ENCODE data around the gene STRIP2.

STRIP2 gene

GRCh38 chr7:129489491-129489890, 55.3 kb downstream of the STRIP2 start:
- H3K4me3 ChIP-seq (ENCODE audit: low read length): no peak overlapping the region
- no peak overlapping the region for H3K9ac ChIP-seq (ENCODE audit: low read length)
- H3K36me3 ChIP-seq (ENCODE audit: control insufficient read depth, insufficient read depth, low read length): no peaks in the 10 kb centered on the region
- H3K4me1 ChIP-seq (ENCODE audit: control insufficient read depth, insufficient read depth, low read length): no peaks in the 10 kb centered on the region
- H3K27ac ChIP-seq (ENCODE audit: low read depth, low read length): no peak overlapping the region
- H3K27me3 ChIP-seq (ENCODE audit: control insufficient read depth, insufficient read depth, low read length): no peaks in the 10 kb centered on the region

GRCh38 chr7:129492391-129492790, 58.2 kb downstream of the STRIP2 start:
- no peaks in the 10 kb centered on the region for H3K27me3 ChIP-seq (ENCODE audit: control insufficient read depth, insufficient read depth, low read length)
- no peak overlapping the region for H3K9ac ChIP-seq (ENCODE audit: low read length)
- no peaks in the 10 kb centered on the region for H3K36me3 ChIP-seq (ENCODE audit: control insufficient read depth, insufficient read depth, low read length)

GRCh38 chr7:129493555-129493954, 59.3 kb downstream of the STRIP2 start:
- H3K27ac ChIP-seq (ENCODE audit: low read depth, low read length): no peak overlapping the region
- H3K36me3 ChIP-seq (ENCODE audit: control insufficient read depth, insufficient read depth, low read length): no peaks in the 10 kb centered on the region
- H3K4me3 ChIP-seq (ENCODE audit: low read length): no peak overlapping the region
- H3K4me1 ChIP-seq (ENCODE audit: control insufficient read depth, insufficient read depth, low read length): no peaks in the 10 kb centered on the region
- no peaks in the 10 kb centered on the region for H3K27me3 ChIP-seq (ENCODE audit: control insufficient read depth, insufficient read depth, low read length)
- no peak overlapping the region for H3K9ac ChIP-seq (ENCODE audit: low read length)

More at GRCh38 chr7:129492391-129492790, 58.2 kb downstream of the STRIP2 start:
- Histone ChIP-seq H3K27ac (ENCODE audit: low read depth, low read length) (no peak overlapping the region), H3K4me3 (ENCODE audit: low read length) (no peak overlapping the region), H3K4me1 (ENCODE audit: control insufficient read depth, insufficient read depth, low read length) (no peaks in the 10 kb centered on the region)

GRCh38 chr7:129494041-129494440, 59.8 kb downstream of the STRIP2 start:
- no peaks in the 10 kb centered on the region for H3K36me3 ChIP-seq (ENCODE audit: control insufficient read depth, insufficient read depth, low read length)
- no peaks in the 10 kb centered on the region for H3K4me1 ChIP-seq (ENCODE audit: control insufficient read depth, insufficient read depth, low read length)
- H3K27me3 ChIP-seq (ENCODE audit: control insufficient read depth, insufficient read depth, low read length): no peaks in the 10 kb centered on the region
- no peak overlapping the region for H3K27ac ChIP-seq (ENCODE audit: low read depth, low read length)
- no peak overlapping the region for H3K4me3 ChIP-seq (ENCODE audit: low read length)
- H3K9ac ChIP-seq (ENCODE audit: low read length): no peak overlapping the region

GRCh38 chr7:129495987-129496386, 61.8 kb downstream of the STRIP2 start:
- H3K27me3 ChIP-seq (ENCODE audit: control insufficient read depth, insufficient read depth, low read length): no peaks in the 10 kb centered on the region
- no peaks in the 10 kb centered on the region for H3K36me3 ChIP-seq (ENCODE audit: control insufficient read depth, insufficient read depth, low read length)
- no peak overlapping the region for H3K27ac ChIP-seq (ENCODE audit: low read depth, low read length)
- H3K9ac ChIP-seq (ENCODE audit: low read length): no peak overlapping the region
- H3K4me3 ChIP-seq (ENCODE audit: low read length): no peak overlapping the region
- no peaks in the 10 kb centered on the region for H3K4me1 ChIP-seq (ENCODE audit: control insufficient read depth, insufficient read depth, low read length)

- Histone ChIP-seq H3K4me1 (ENCODE audit: control insufficient read depth, insufficient read depth, low read length) (no peaks in the 10 kb centered on the region), H3K36me3 (ENCODE audit: control insufficient read depth, insufficient read depth, low read length) (no peaks in the 10 kb centered on the region), H3K4me3 (ENCODE audit: low read length) (no peak overlapping the region), H3K9ac (ENCODE audit: low read length) (no peak overlapping the region), H3K27me3 (ENCODE audit: control insufficient read depth, insufficient read depth, low read length) (no peaks in the 10 kb centered on the region), H3K27ac (ENCODE audit: low read depth, low read length) (no peak overlapping the region)
These were observed 62.4 kb downstream of the STRIP2 start for GRCh38 chr7:129496653-129497052.

GRCh38 chr7:129497156-129497555, 62.9 kb downstream of the STRIP2 start:
- H3K4me1 ChIP-seq (ENCODE audit: control insufficient read depth, insufficient read depth, low read length): no peaks in the 10 kb centered on the region
- no peak overlapping the region for H3K27ac ChIP-seq (ENCODE audit: low read depth, low read length)
- no peaks in the 10 kb centered on the region for H3K36me3 ChIP-seq (ENCODE audit: control insufficient read depth, insufficient read depth, low read length)
- no peaks in the 10 kb centered on the region for H3K27me3 ChIP-seq (ENCODE audit: control insufficient read depth, insufficient read depth, low read length)
- H3K9ac ChIP-seq (ENCODE audit: low read length): no peak overlapping the region
- no peak overlapping the region for H3K4me3 ChIP-seq (ENCODE audit: low read length)

- Histone ChIP-seq H3K9ac (ENCODE audit: low read length) (no peak overlapping the region), H3K27ac (ENCODE audit: low read depth, low read length) (no peak overlapping the region), H3K36me3 (ENCODE audit: control insufficient read depth, insufficient read depth, low read length) (no peaks in the 10 kb centered on the region), H3K4me1 (ENCODE audit: control insufficient read depth, insufficient read depth, low read length) (no peaks in the 10 kb centered on the region), H3K27me3 (ENCODE audit: control insufficient read depth, insufficient read depth, low read length) (no peaks in the 10 kb centered on the region), H3K4me3 (ENCODE audit: low read length) (no peak overlapping the region)
These were observed 63.8 kb downstream of the STRIP2 start for GRCh38 chr7:129498021-129498420.

- Histone ChIP-seq H3K36me3 (ENCODE audit: control insufficient read depth, insufficient read depth, low read length) (no peaks in the 10 kb centered on the region), H3K27me3 (ENCODE audit: control insufficient read depth, insufficient read depth, low read length) (no peaks in the 10 kb centered on the region), H3K4me1 (ENCODE audit: control insufficient read depth, insufficient read depth, low read length) (no peaks in the 10 kb centered on the region), H3K9ac (ENCODE audit: low read length) (no peak overlapping the region), H3K27ac (ENCODE audit: low read depth, low read length) (no peak overlapping the region), H3K4me3 (ENCODE audit: low read length) (no peak overlapping the region)
These were observed 65.8 kb downstream of the STRIP2 start for GRCh38 chr7:129499999-129500398.

GRCh38 chr7:129501760-129502707, 67.8 kb downstream of the STRIP2 start, which contains the start of gene SMKR1:
Gene SMKR1, plus strand, starts transcription at chr7:129502531. Its CDS starts 294 bp downstream, at chr7:129502825.
- H3K4me1 ChIP-seq (ENCODE audit: control insufficient read depth, insufficient read depth, low read length): no peaks in the 10 kb centered on the region
- H3K27ac ChIP-seq (ENCODE audit: low read depth, low read length): no peak within 1 kb of the TSS
- no peaks in the 10 kb centered on the region for H3K27me3 ChIP-seq (ENCODE audit: control insufficient read depth, insufficient read depth, low read length)
- peak within 1 kb of the TSS; percentile 49 for H3K9ac ChIP-seq (ENCODE audit: low read length)
- H3K4me3 ChIP-seq (ENCODE audit: low read length): peak within 1 kb of the TSS; percentile 51
- H3K36me3 ChIP-seq (ENCODE audit: control insufficient read depth, insufficient read depth, low read length): no peaks in the 10 kb centered on the region

- H3K4me1 ChIP-seq (ENCODE audit: control insufficient read depth, insufficient read depth, low read length): no peaks in the 10 kb centered on the region
- no peak overlapping the region for H3K9ac ChIP-seq (ENCODE audit: low read length)
- H3K4me3 ChIP-seq (ENCODE audit: low read length): peak overlapping the region; percentile 35
- no peak overlapping the region for H3K27ac ChIP-seq (ENCODE audit: low read depth, low read length)
- no peaks in the 10 kb centered on the region for H3K27me3 ChIP-seq (ENCODE audit: control insufficient read depth, insufficient read depth, low read length)
- no peaks in the 10 kb centered on the region for H3K36me3 ChIP-seq (ENCODE audit: control insufficient read depth, insufficient read depth, low read length)
These were observed 68.8 kb downstream of the STRIP2 start for GRCh38 chr7:129502708-129503685.

- Histone ChIP-seq H3K27me3 (ENCODE audit: control insufficient read depth, insufficient read depth, low read length) (no peaks in the 10 kb centered on the region), H3K4me3 (ENCODE audit: low read length) (no peak overlapping the region), H3K27ac (ENCODE audit: low read depth, low read length) (no peak overlapping the region), H3K4me1 (ENCODE audit: control insufficient read depth, insufficient read depth, low read length) (no peaks in the 10 kb centered on the region), H3K36me3 (ENCODE audit: control insufficient read depth, insufficient read depth, low read length) (no peaks in the 10 kb centered on the region), H3K9ac (ENCODE audit: low read length) (no peak overlapping the region)
These were observed 69.5 kb downstream of the STRIP2 start for GRCh38 chr7:129503725-129504124.
